K562 (cell line): Measurements from ENCODE around the gene PNMA5. TPM values are rescaled to one million over a fixed set of nuclear protein-coding genes. Genes with fewer than 3 reads are reported as not detected.
A peak's percentile ranks its signal among the peaks of the same experiment; 100 is the strongest.

Source experiments
- ATF3 ChIP-seq, 2 experiments: fragments of 450-650 bp in 1 of 2; sonication (generic) in 1 of 2; formaldehyde crosslinking in 1 of 2; IDR thresholded peaks in 1 of 2; conservative IDR thresholded peaks in 1 of 2; 2 replicates each; pipeline versions ENCODE4 v1.6.1 to v1.8.1; 2016 to 2023; ENCODE audit warnings: mild to moderate bottlenecking in 2 of 2, moderate library complexity in 2 of 2, inconsistent platforms in 1 of 2, missing genetic modification reagents in 1 of 2
- ATF7 ChIP-seq: fragments of 450-650 bp; IDR thresholded peaks from 2 replicates; pipeline ENCODE4 v1.7.1; 2014; ENCODE audit warnings: mild to moderate bottlenecking, moderate library complexity
- CBX8 ChIP-seq: fragments of 200-600 bp; sonication (generic); IDR thresholded peaks from 2 replicates; pipeline ENCODE4 v1.6.1; 2012; ENCODE audit warnings: borderline replicate concordance, mixed run types, low read depth, mild to moderate bottlenecking, moderate library complexity, mixed read lengths, low read length, control low read depth, inconsistent platforms; ENCODE audit not compliant: poor library complexity, severe bottlenecking; ENCODE audit errors: extremely low read depth
- GMEB1 ChIP-seq: fragments of 250-450 bp; sonication (Bioruptor Pico); IDR thresholded peaks from 2 replicates; pipeline ENCODE4 v1.4.0; 2020; ENCODE audit warnings: mild to moderate bottlenecking
- KAT8 ChIP-seq: fragments of 450-650 bp; IDR thresholded peaks from 2 replicates; pipeline ENCODE4 v1.6.1; 2016; ENCODE audit warnings: low read depth, mild to moderate bottlenecking
- MECOM ChIP-seq: fragments of 250-450 bp; sonication (Bioruptor Pico); IDR thresholded peaks from 2 replicates; pipeline ENCODE4 v1.8.0; 2022; ENCODE audit warnings: inconsistent platforms
- MXD1 ChIP-seq: fragments of 250-450 bp; sonication (Bioruptor Pico); IDR thresholded peaks from 2 replicates; pipeline ENCODE4 v1.8.0; 2021; ENCODE audit warnings: borderline replicate concordance, mild to moderate bottlenecking, moderate library complexity; ENCODE audit not compliant: poor library complexity, severe bottlenecking
- SPI1 ChIP-seq: IDR thresholded peaks from 2 replicates; pipeline ENCODE4 v1.6.1; 2011; ENCODE audit warnings: low read depth, low read length, control low read depth, borderline replicate concordance
- SRSF9 ChIP-seq: fragments of 200-400 bp; formaldehyde crosslinking; IDR thresholded peaks from 2 replicates; pipeline ENCODE4 v1.6.1; 2017; ENCODE audit warnings: low read depth, low read length, borderline replicate concordance
- TCF15 ChIP-seq: fragments of 250-450 bp; sonication (Bioruptor Pico); IDR thresholded peaks from 2 replicates; pipeline ENCODE4 v1.8.0; 2022; ENCODE audit warnings: moderate library complexity, mild to moderate bottlenecking, inconsistent platforms
- YY1 ChIP-seq, 3 experiments: IDR thresholded peaks; 2 replicates each; pipeline ENCODE4 v1.6.1; 2011; ENCODE audit warnings: low read length in 2 of 3, mild to moderate bottlenecking in 2 of 3, moderate library complexity in 2 of 3, borderline replicate concordance in 1 of 3, control low read depth in 1 of 3, low read depth in 1 of 3; ENCODE audit not compliant: insufficient read depth in 3 of 3, insufficient replicate concordance in 2 of 3, control insufficient read depth in 1 of 3, insufficient read length in 1 of 3; ENCODE audit errors: extremely low read depth in 1 of 3
- ZKSCAN3 ChIP-seq: fragments of 250-450 bp; sonication (Bioruptor Pico); IDR thresholded peaks from 2 replicates; pipeline ENCODE4 v1.4.0; 2020
- ZNF518B ChIP-seq: fragments of 250-450 bp; sonication (Bioruptor Pico); IDR thresholded peaks from 2 replicates; pipeline ENCODE4 v1.5.0; 2021; ENCODE audit warnings: mild to moderate bottlenecking, moderate library complexity
- polyA plus RNA-seq, 8 experiments: library from polyadenylated mRNA; depleted of rRNA in 4 of 8; stranded (reverse) in 5 of 8; unstranded in 3 of 8; fragments of >200 nt; fragmentation: Nextera tagmentation in 2 of 8; fragmentation: Illumina TruSeq in 1 of 8; extraction: Ambion mirVana in 2 of 8; extraction: Trizol in 1 of 8; gene quantifications; 2 replicates each; pipeline versions ENCODE4 v1.2.1 to v1.2.3, GENCODE V29; 2011 to 2014; ENCODE audit warnings: inconsistent platforms in 1 of 8, missing spikeins in 1 of 8
- total RNA-seq, 7 experiments: library from RNA; depleted of rRNA in 6 of 7; stranded (reverse); fragments of >200 nt in 6 of 7; fragmentation: Illumina TruSeq in 2 of 7; extraction: Trizol in 2 of 7; gene quantifications; 2 replicates each; pipeline versions ENCODE4 v1.2.1 to v1.2.3, GENCODE V29; 2011 to 2021; ENCODE audit warnings: low replicate concordance in 1 of 7
- TF ChIP-seq, protein P1 (sequence below), 2 experiments: fragments of 450-650 bp; conservative IDR thresholded peaks; 2 replicates each; pipeline ENCODE4 v1.6.1; 2017; ENCODE audit warnings: mild to moderate bottlenecking in 2 of 2, moderate library complexity in 2 of 2

PNMA5 gene
- total and polyA plus RNA-seq, 9 of the 15 experiments (the other 6 are each of a cell fraction or from before 2014, with no cell fraction given) = 0.03 to 0.20 (median 0.07) TPM; not detected in 3

DNA sequence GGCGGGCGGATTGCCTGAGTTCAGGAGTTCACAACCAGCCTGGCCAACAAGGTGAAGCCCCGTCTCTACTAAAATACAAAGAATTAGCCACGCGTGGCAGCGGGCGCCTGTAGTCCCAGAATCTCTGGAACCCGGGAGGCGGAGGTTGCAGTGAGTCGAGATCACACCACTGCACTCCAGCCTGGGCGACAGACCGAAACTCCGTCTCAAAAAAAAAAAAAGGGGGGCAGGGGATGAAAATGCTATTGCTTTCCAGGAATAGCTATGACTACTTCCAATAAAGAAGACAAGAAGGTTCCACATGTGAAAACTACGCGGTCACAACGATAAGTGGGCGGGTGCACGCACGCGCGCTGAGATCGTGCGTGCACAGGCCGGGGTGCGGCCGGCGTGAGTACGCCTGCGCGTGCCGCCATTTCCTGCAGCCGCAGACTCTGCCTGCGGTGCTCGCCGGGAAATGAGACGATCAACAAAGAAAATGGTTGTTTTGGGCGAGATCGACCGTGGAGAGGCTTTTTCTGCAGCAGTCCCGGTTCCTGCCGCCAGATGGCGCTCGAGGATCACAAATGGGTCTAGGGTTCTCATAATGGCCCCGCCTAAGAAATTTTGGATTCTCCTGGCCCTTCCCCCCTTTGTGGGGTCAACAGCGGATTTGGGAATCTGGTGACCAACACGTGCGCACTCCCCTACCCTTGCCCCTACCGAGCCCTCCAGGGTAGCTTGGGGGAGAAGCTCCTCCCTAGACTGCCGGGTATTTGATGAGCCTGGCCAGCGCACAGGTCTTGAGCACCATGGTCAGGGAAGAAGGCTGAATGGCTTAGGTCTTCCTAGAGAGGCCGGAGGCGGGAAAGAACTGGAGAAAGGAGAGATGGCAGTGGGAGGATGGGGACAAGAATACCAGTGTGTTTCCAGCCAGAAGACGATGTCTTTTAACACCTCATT is 35.1 kb downstream of the PNMA5 start (continued):
- TF ChIP-seq YY1 (IDR thresholded peaks at IDR 0.05; ENCODE audit: borderline replicate concordance in 1 of 3, control insufficient read depth in 1 of 3, extremely low read depth in 1 of 3, insufficient read depth in 3 of 3, insufficient read length in 1 of 3, insufficient replicate concordance in 2 of 3, low read depth in 1 of 3, low read length in 2 of 3) = peak; percentile 94 to 99 (median 99)
- no peak for TF ChIP-seq MECOM (CRISPR knock-in tag)
- no peak for TF ChIP-seq ZKSCAN3 (CRISPR knock-in tag)
- no peak for TF ChIP-seq SRSF9
- TF ChIP-seq KAT8 = peak; percentile 99
- TF ChIP-seq SPI1 = no peak
- TF ChIP-seq GMEB1 (CRISPR knock-in tag) = peak; percentile 82
- TF ChIP-seq CBX8 = no peak
- TF ChIP-seq ATF7 = peak; percentile 48
- no peak for TF ChIP-seq ATF3 (IDR thresholded peaks at IDR 0.05)
- peak; percentile 34; the same call in 1 of the 2 replicates for TF ChIP-seq ATF3 (CRISPR knock-in tag; conservative IDR thresholded peaks at IDR 0.05)
- TF ChIP-seq, protein P1, sequence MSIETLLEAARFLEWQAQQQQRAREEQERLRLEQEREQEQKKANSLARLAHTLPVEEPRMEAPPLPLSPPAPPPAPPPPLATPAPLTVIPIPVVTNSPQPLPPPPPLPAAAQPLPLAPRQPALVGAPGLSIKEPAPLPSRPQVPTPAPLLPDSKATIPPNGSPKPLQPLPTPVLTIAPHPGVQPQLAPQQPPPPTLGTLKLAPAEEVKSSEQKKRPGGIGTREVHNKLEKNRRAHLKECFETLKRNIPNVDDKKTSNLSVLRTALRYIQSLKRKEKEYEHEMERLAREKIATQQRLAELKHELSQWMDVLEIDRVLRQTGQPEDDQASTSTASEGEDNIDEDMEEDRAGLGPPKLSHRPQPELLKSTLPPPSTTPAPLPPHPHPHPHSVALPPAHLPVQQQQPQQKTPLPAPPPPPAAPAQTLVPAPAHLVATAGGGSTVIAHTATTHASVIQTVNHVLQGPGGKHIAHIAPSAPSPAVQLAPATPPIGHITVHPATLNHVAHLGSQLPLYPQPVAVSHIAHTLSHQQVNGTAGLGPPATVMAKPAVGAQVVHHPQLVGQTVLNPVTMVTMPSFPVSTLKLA (conservative IDR thresholded peaks at IDR 0.05) = peak; percentile 42 to 67; a peak in 3 of 4 replicates
- no peak for TF ChIP-seq TCF15
- no peak for TF ChIP-seq ZNF518B (CRISPR knock-in tag)
- no peak for TF ChIP-seq MXD1
